H1 (cell line): ENCODE results near the gene HTR3E. TPM values are rescaled to one million over a fixed set of nuclear protein-coding genes. Genes with fewer than 3 reads are reported as not detected.
A peak's percentile ranks its signal among the peaks of the same experiment; 100 is the strongest.
"Not testable (repeated sequence)": the region's sequence is repeated elsewhere in the genome, so short reads cannot be mapped to it uniquely, and the experiment has no call there.

Experiments
- CTCF ChIA-PET: fragments of 300-600 bp; sonication (Branson Sonifier 250); formaldehyde crosslinking; loops from one replicate; lab custom pipeline; 2021; ENCODE audit not compliant: partially characterized antibody; lab: Charles Lee
- POLR2A ChIA-PET: fragments of 300-600 bp; sonication (Branson Sonifier 250); formaldehyde crosslinking; loops from one replicate; lab custom pipeline; 2021; ENCODE audit warnings: inconsistent platforms; ENCODE audit not compliant: partially characterized antibody; lab: Charles Lee
- DNase-seq, 2 experiments: peaks; one replicate each; pipeline versions ENCODE4 v3.0.0 to v3.0.0-alpha.2; 2010 to 2022; ENCODE audit warnings: low spot score in 2 of 2, low read depth in 1 of 2, mixed read lengths in 1 of 2
- FAIRE-seq: peaks from 2 replicates; lab custom pipeline; 2011; peaks lifted over from hg19 to GRCh38; lab: Jason Lieb, UNC
- H2AFZ ChIP-seq: 2 replicates; pipeline ENCODE4 v1.8.1; 2012; ENCODE audit warnings: low read length, inconsistent platforms
- H2AK5ac ChIP-seq: 2 replicates; pipeline ENCODE4 v1.6.1; 2013; ENCODE audit warnings: low read depth, low read length
- H2BK120ac ChIP-seq: replicated peaks from 2 replicates; pipeline ENCODE3; 2013; ENCODE audit warnings: low read depth, low read length, inconsistent platforms
- H2BK12ac ChIP-seq: 2 replicates; pipeline ENCODE4 v1.6.1; 2013; ENCODE audit warnings: low read depth, low read length
- H2BK15ac ChIP-seq: 2 replicates; pipeline ENCODE4 v1.6.1; 2013; ENCODE audit warnings: low read length
- H2BK20ac ChIP-seq: 2 replicates; pipeline ENCODE4 v1.6.1; 2013; ENCODE audit warnings: low read length
- H2BK5ac ChIP-seq: 2 replicates; pipeline ENCODE4 v1.6.1; 2013; ENCODE audit warnings: low read depth, low read length
- H3K14ac ChIP-seq: 2 replicates; pipeline ENCODE4 v1.6.1; 2013; ENCODE audit warnings: inconsistent platforms; ENCODE audit not compliant: insufficient read length
- H3K18ac ChIP-seq: 2 replicates; pipeline ENCODE4 v1.6.1; 2013; ENCODE audit warnings: low read length; ENCODE audit errors: extremely low read depth
- H3K23ac ChIP-seq: 2 replicates; pipeline ENCODE4 v1.6.1; 2013; ENCODE audit warnings: inconsistent platforms; ENCODE audit not compliant: insufficient read length
- H3K23me2 ChIP-seq: 2 replicates; pipeline ENCODE4 v1.6.1; 2013; ENCODE audit warnings: low read depth, low read length
- H3K27ac ChIP-seq: 2 replicates; pipeline ENCODE4 v1.6.1; 2011; ENCODE audit warnings: low read depth, low read length, inconsistent platforms
- H3K27me3 ChIP-seq, 4 experiments: replicated peaks in 1 of 4; 1 replicate in 1 of 4; 2 replicates in 3 of 4; pipeline versions ENCODE4 v1.6.1 to v1.8.1; 2011 to 2013; ENCODE audit warnings: low read length in 3 of 4, mild to moderate bottlenecking in 3 of 4, inconsistent platforms in 2 of 4, mixed read lengths in 2 of 4, moderate library complexity in 1 of 4; ENCODE audit not compliant: control insufficient read depth in 3 of 4, insufficient read depth in 3 of 4; ENCODE audit errors: extremely low read depth in 1 of 4
- H3K36me3 ChIP-seq, 4 experiments: 2 replicates each; pipeline versions ENCODE4 v1.6.1 to v1.8.1; 2011 to 2013; ENCODE audit warnings: mild to moderate bottlenecking in 4 of 4, low read length in 3 of 4, moderate library complexity in 2 of 4, control low read depth in 1 of 4, inconsistent platforms in 1 of 4; ENCODE audit not compliant: insufficient read depth in 4 of 4, control insufficient read depth in 2 of 4
- H3K4ac ChIP-seq: replicated peaks from 2 replicates; pipeline ENCODE3; 2013; ENCODE audit warnings: low read length, low read depth, mixed read lengths, inconsistent platforms; ENCODE audit not compliant: insufficient read length
- H3K4me1 ChIP-seq, 4 experiments: replicated peaks in 1 of 4; 1 replicate in 1 of 4; 2 replicates in 3 of 4; pipeline versions ENCODE4 v1.6.1 to v1.8.1; 2011 to 2013; ENCODE audit warnings: low read length in 3 of 4, inconsistent platforms in 2 of 4, mixed read lengths in 1 of 4; ENCODE audit not compliant: insufficient read depth in 4 of 4, control insufficient read depth in 3 of 4
- H3K4me2 ChIP-seq, 2 experiments: 2 replicates each; pipeline versions ENCODE4 v1.6.1 to v1.8.1; 2011 to 2013; ENCODE audit warnings: low read depth in 2 of 2, low read length in 2 of 2, control low read depth in 1 of 2, inconsistent platforms in 1 of 2, mild to moderate bottlenecking in 1 of 2; ENCODE audit not compliant: insufficient read depth in 1 of 2
- H3K4me3 ChIP-seq, 4 experiments: fragments of 200-600, 300-600 bp in 1 of 4; sonication (generic), shearing (Covaris generic), sonication (Bioruptor Twin) in 1 of 4; 2 replicates each; pipeline versions ENCODE4 v1.5.1 to v1.8.1; 2011 to 2016; ENCODE audit warnings: low read length in 4 of 4, low read depth in 3 of 4, control low read depth in 2 of 4, inconsistent platforms in 2 of 4, mild to moderate bottlenecking in 2 of 4, mixed read lengths in 1 of 4, moderate library complexity in 1 of 4; ENCODE audit not compliant: insufficient read depth in 2 of 4; ENCODE audit errors: extremely low read depth in 1 of 4
- H3K56ac ChIP-seq: replicated peaks from 2 replicates; pipeline ENCODE3; 2013; ENCODE audit warnings: low read depth, mild to moderate bottlenecking, mixed read lengths, low read length, inconsistent platforms; ENCODE audit not compliant: insufficient read length
- H3K79me1 ChIP-seq: 2 replicates; pipeline ENCODE4 v1.6.1; 2013; ENCODE audit warnings: low read depth, low read length, control low read depth
- H3K79me2 ChIP-seq, 2 experiments: 2 replicates each; pipeline versions ENCODE4 v1.6.1 to v1.8.1; 2012 to 2013; ENCODE audit warnings: low read length in 2 of 2, mild to moderate bottlenecking in 2 of 2, inconsistent platforms in 1 of 2; ENCODE audit not compliant: insufficient read depth in 2 of 2, control insufficient read depth in 1 of 2
- H3K9ac ChIP-seq, 4 experiments: replicated peaks in 1 of 4; 1 replicate in 1 of 4; 2 replicates in 3 of 4; pipeline versions ENCODE4 v1.6.1 to v1.8.1; 2011 to 2013; ENCODE audit warnings: low read depth in 3 of 4, low read length in 3 of 4, control low read depth in 2 of 4, mild to moderate bottlenecking in 2 of 4, moderate library complexity in 2 of 4, inconsistent platforms in 1 of 4; ENCODE audit errors: extremely low read depth in 1 of 4
- H3K9me3 ChIP-seq, 2 experiments: 2 replicates each; pipeline versions ENCODE4 v1.6.1 to v1.8.1; 2012 to 2013; ENCODE audit warnings: mild to moderate bottlenecking in 2 of 2, moderate library complexity in 2 of 2, control low read depth in 1 of 2, inconsistent platforms in 1 of 2, low read depth in 1 of 2, low read length in 1 of 2, mixed read lengths in 1 of 2; ENCODE audit not compliant: insufficient read depth in 2 of 2
- H4K20me1 ChIP-seq, 2 experiments: replicated peaks in 1 of 2; 2 replicates each; pipeline versions ENCODE3 to v1.8.1; 2011 to 2013; ENCODE audit warnings: inconsistent platforms in 2 of 2, low read length in 2 of 2, mild to moderate bottlenecking in 1 of 2; ENCODE audit not compliant: insufficient read depth in 2 of 2, control insufficient read depth in 1 of 2
- H4K5ac ChIP-seq: 2 replicates; pipeline ENCODE4 v1.6.1; 2013; ENCODE audit warnings: low read length, low read depth, mixed read lengths, inconsistent platforms; ENCODE audit not compliant: insufficient read length
- H4K8ac ChIP-seq: 2 replicates; pipeline ENCODE4 v1.8.0; 2013; ENCODE audit warnings: mild to moderate bottlenecking, moderate library complexity, low read length, inconsistent platforms; ENCODE audit not compliant: insufficient read depth; ENCODE audit errors: extremely low read depth
- H4K91ac ChIP-seq: replicated peaks from 2 replicates; pipeline ENCODE3; 2013; ENCODE audit warnings: low read length, mixed read lengths, inconsistent platforms; ENCODE audit not compliant: insufficient read length
- CTCF ChIP-seq, 3 experiments: IDR thresholded peaks; 1 replicate in 2 of 3; 2 replicates in 1 of 3; pipeline versions ENCODE4 v1.5.1 to v1.6.1; 2011; ENCODE audit warnings: low read length in 3 of 3, mild to moderate bottlenecking in 3 of 3, inconsistent platforms in 2 of 3, low read depth in 1 of 3, moderate library complexity in 1 of 3; ENCODE audit not compliant: insufficient read depth in 1 of 3; ENCODE audit errors: control extremely low read depth in 1 of 3
- RAD21 ChIP-seq, 2 experiments: IDR thresholded peaks in 1 of 2; conservative IDR thresholded peaks in 1 of 2; 2 replicates each; pipeline ENCODE4 v1.6.1; 2011; ENCODE audit warnings: low read depth in 2 of 2, low read length in 2 of 2, improper control_type of control experiment in 1 of 2, inconsistent platforms in 1 of 2, mild to moderate bottlenecking in 1 of 2, moderate library complexity in 1 of 2
- WGBS, 2 experiments: shearing (Covaris generic) in 1 of 2; methylation state at CpG; one replicate each; pipeline versions ENCODE4 v1.1.6 to v1.1.7; 2013 to 2015; ENCODE audit warnings: low lambda C conversion rate in 2 of 2, mixed read lengths in 2 of 2, inconsistent platforms in 1 of 2, low coverage in 1 of 2, missing lambda C conversion rate in 1 of 2; ENCODE audit not compliant: insufficient replicate concordance in 2 of 2, insufficient coverage in 1 of 2, insufficient read length in 1 of 2; ENCODE audit errors: extremely low coverage in 1 of 2, missing lambda C conversion rate in 1 of 2; 5-methylcytosine and 5-hydroxymethylcytosine counted together
- polyA plus RNA-seq, 7 experiments: library from polyadenylated mRNA; depleted of rRNA in 3 of 7; stranded (reverse) in 5 of 7; unstranded in 2 of 7; fragments of >200 nt in 5 of 7; fragments of 200-250 nt in 2 of 7; gene quantifications; 1 replicate in 5 of 7; 2 replicates in 1 of 7; 4 replicates in 1 of 7; pipeline versions ENCODE4 v1.2.1 to v1.2.3, GENCODE V29; 2011 to 2013; ENCODE audit warnings: missing spikeins in 2 of 7, mixed read lengths in 2 of 7
- total RNA-seq: library from RNA; stranded (reverse); fragmentation: NEBNext Ultra II Directional; extraction: Animal tissue kit (Norgen Biotek cat#: 25700); gene quantifications from 2 replicates; pipeline ENCODE4 v1.2.1, GENCODE V29; 2021

HTR3E gene
- total and polyA plus RNA-seq, 2 of the 8 experiments (the other 6 are each of a cell fraction or from before 2014, with no cell fraction given) = not detected

- ChIA-PET CTCF (interaction anchor here (0.6 to 2.0 kb wide), 8 partner anchors 23 to 874 kb away, joined by 3 to 7 read pairs (median 4); partner anchors contain the start of gene ABCF3), POLR2A (interaction anchor here (1.0 to 1.5 kb wide), 4 partner anchors 15 to 36 kb away, joined by 3 to 6 read pairs (median 4); partner anchors contain the start of genes ABCF3, AP2M1 and EIF2B5)
- not testable (repeated sequence) for DNase-seq, H3K23me2 ChIP-seq, H4K91ac ChIP-seq, H3K27ac ChIP-seq, H2BK120ac ChIP-seq, H3K79me1 ChIP-seq, H3K56ac ChIP-seq, H4K8ac ChIP-seq, H3K4ac ChIP-seq, H2BK20ac ChIP-seq, H3K9me3 ChIP-seq, H2AK5ac ChIP-seq, H3K14ac ChIP-seq, H2BK15ac ChIP-seq, H4K5ac ChIP-seq, H2AFZ ChIP-seq, H3K27me3 ChIP-seq, H4K20me1 ChIP-seq, H3K36me3 ChIP-seq, H2BK5ac ChIP-seq, H3K4me3 ChIP-seq, H3K4me1 ChIP-seq, H2BK12ac ChIP-seq, H3K79me2 ChIP-seq, H3K23ac ChIP-seq, FAIRE-seq, H3K9ac ChIP-seq, H3K4me2 ChIP-seq, H3K18ac ChIP-seq
- peak; percentile 11 to 29; a peak in 2 of 4 replicates for TF ChIP-seq RAD21 (IDR thresholded peaks at IDR 0.05 in 1 of 2, conservative IDR thresholded peaks at IDR 0.05 in 1 of 2; ENCODE audit: low read depth in 2 of 2, low read length in 2 of 2)
- TF ChIP-seq CTCF (IDR thresholded peaks at IDR 0.05; ENCODE audit: control extremely low read depth in 1 of 3, insufficient read depth in 1 of 3, low read depth in 1 of 3, low read length in 3 of 3) = peak in 2 of 3 experiments; percentile 44 to 63; a peak in 3 of 4 replicates
- 81% methylated on average over 6 of the region's 6 CpGs; no CpG with 5 or more reads in 1 of the 2 experiments for WGBS, 2 experiments
Observed at GRCh38 chr3:184149770-184150169, 52.9 kb downstream of the HTR3E start.
